ENCODE measurements around the gene TGM2.

Gene TGM2

DNA sequence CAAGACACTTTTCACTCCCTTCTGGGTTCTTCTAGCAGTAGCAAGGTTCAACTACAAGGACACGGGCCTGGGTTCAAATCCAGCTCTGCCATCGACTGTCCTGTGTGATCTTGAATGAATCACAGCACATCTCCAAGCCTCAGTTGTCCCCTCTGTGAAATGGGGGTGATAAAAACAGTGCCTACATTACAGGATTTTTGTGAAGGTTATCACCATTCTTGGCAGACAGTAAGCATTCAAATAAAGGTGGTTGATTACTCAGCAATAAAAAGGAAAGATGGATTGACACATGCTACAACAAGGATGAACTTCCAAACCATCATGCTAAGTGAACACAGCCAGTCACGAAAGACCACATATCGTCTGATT is 6.6 kb upstream of the TGM2 start:
- H3K36me3 ChIP-seq (ENCODE audit: control insufficient read depth, insufficient read depth, low read length) = no peaks in the 10 kb centered on the region
- H3K4me3 ChIP-seq (ENCODE audit: low read depth, low read length) = no peak overlapping the region
- H3K27me3 ChIP-seq (ENCODE audit: control insufficient read depth, insufficient read depth, low read length) = no peaks in the 10 kb centered on the region
- H3K9ac ChIP-seq (ENCODE audit: low read depth, low read length) = no peak overlapping the region
- H3K9me3 ChIP-seq (ENCODE audit: control insufficient read depth, insufficient read depth, low read length) = no peaks in the 10 kb centered on the region
- peaks cover 4% of the 10 kb centered on the region for H3K4me1 ChIP-seq (ENCODE audit: control insufficient read depth, insufficient read depth, low read length)

- Histone ChIP-seq H3K9ac (ENCODE audit: low read depth, low read length) (no peak overlapping the region), H3K4me3 (ENCODE audit: low read depth, low read length) (no peak overlapping the region), H3K36me3 (ENCODE audit: control insufficient read depth, insufficient read depth, low read length) (no peaks in the 10 kb centered on the region), H3K27me3 (ENCODE audit: control insufficient read depth, insufficient read depth, low read length) (no peaks in the 10 kb centered on the region), H3K4me1 (ENCODE audit: control insufficient read depth, insufficient read depth, low read length) (peaks cover 4% of the 10 kb centered on the region), H3K9me3 (ENCODE audit: control insufficient read depth, insufficient read depth, low read length) (no peaks in the 10 kb centered on the region)
Observed at GRCh38 chr20:38170826-38171674, 6.0 kb upstream of the TGM2 start.

DNA sequence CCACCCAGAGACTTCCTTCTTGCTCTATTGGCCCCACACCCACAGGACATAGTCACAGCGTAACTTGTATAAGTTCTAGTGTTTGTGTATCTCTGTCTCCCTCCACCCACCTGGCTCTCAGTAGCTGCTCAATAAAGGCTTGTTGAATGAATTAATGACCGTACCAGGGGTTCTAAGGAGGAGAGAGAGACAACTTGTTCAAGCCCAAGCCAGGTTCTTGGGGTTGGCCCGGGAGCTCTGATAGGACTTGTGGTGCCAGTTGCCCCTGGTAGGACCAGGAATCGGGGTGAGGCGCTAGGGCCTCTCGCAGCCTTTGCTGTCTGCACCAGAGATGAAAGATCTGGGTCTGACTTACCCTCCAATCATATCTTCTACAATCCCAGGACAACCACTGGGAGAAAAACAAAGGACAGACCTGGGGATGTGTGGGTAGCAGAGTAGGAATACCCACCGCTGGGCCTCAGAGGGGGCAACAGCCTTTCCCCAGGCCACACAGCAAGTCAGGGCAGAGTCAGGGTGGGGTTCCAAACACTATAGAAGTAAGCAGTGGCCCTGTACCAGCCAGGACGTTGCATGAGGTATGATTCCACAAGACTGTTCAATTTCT is 5.3 kb upstream of the TGM2 start:
- no peak overlapping the region for H3K9ac ChIP-seq (ENCODE audit: low read depth, low read length)
- no peaks in the 10 kb centered on the region for H3K9me3 ChIP-seq (ENCODE audit: control insufficient read depth, insufficient read depth, low read length)
- no peaks in the 10 kb centered on the region for H3K36me3 ChIP-seq (ENCODE audit: control insufficient read depth, insufficient read depth, low read length)
- H3K4me1 ChIP-seq (ENCODE audit: control insufficient read depth, insufficient read depth, low read length) = peaks cover 4% of the 10 kb centered on the region
- H3K27me3 ChIP-seq (ENCODE audit: control insufficient read depth, insufficient read depth, low read length) = no peaks in the 10 kb centered on the region
- H3K4me3 ChIP-seq (ENCODE audit: low read depth, low read length) = no peak overlapping the region

- Histone ChIP-seq H3K4me3 (ENCODE audit: low read depth, low read length) (no peak overlapping the region), H3K36me3 (ENCODE audit: control insufficient read depth, insufficient read depth, low read length) (no peaks in the 10 kb centered on the region), H3K9me3 (ENCODE audit: control insufficient read depth, insufficient read depth, low read length) (no peaks in the 10 kb centered on the region), H3K27me3 (ENCODE audit: control insufficient read depth, insufficient read depth, low read length) (peaks cover 1% of the 10 kb centered on the region), H3K4me1 (ENCODE audit: control insufficient read depth, insufficient read depth, low read length) (peaks cover 4% of the 10 kb centered on the region), H3K9ac (ENCODE audit: low read depth, low read length) (no peak overlapping the region)
Observed at GRCh38 chr20:38169636-38170193, 4.6 kb upstream of the TGM2 start.

GRCh38 chr20:38168791-38169589 is 3.9 kb upstream of the TGM2 start:
- H3K4me1 ChIP-seq (ENCODE audit: control insufficient read depth, insufficient read depth, low read length) = peaks cover 4% of the 10 kb centered on the region
- H3K36me3 ChIP-seq (ENCODE audit: control insufficient read depth, insufficient read depth, low read length) = no peaks in the 10 kb centered on the region
- H3K9ac ChIP-seq (ENCODE audit: low read depth, low read length) = no peak overlapping the region
- H3K27me3 ChIP-seq (ENCODE audit: control insufficient read depth, insufficient read depth, low read length) = peaks cover 3% of the 10 kb centered on the region
- no peak overlapping the region for H3K4me3 ChIP-seq (ENCODE audit: low read depth, low read length)
- no peaks in the 10 kb centered on the region for H3K9me3 ChIP-seq (ENCODE audit: control insufficient read depth, insufficient read depth, low read length)

- H3K4me3 ChIP-seq (ENCODE audit: low read depth, low read length) = no peak overlapping the region
- no peak overlapping the region for H3K9ac ChIP-seq (ENCODE audit: low read depth, low read length)
- peaks cover 3% of the 10 kb centered on the region for H3K27me3 ChIP-seq (ENCODE audit: control insufficient read depth, insufficient read depth, low read length)
- no peaks in the 10 kb centered on the region for H3K36me3 ChIP-seq (ENCODE audit: control insufficient read depth, insufficient read depth, low read length)
- H3K9me3 ChIP-seq (ENCODE audit: control insufficient read depth, insufficient read depth, low read length) = no peaks in the 10 kb centered on the region
- H3K4me1 ChIP-seq (ENCODE audit: control insufficient read depth, insufficient read depth, low read length) = no peaks in the 10 kb centered on the region
Observed at GRCh38 chr20:38167851-38168760, 3.0 kb upstream of the TGM2 start.

DNA sequence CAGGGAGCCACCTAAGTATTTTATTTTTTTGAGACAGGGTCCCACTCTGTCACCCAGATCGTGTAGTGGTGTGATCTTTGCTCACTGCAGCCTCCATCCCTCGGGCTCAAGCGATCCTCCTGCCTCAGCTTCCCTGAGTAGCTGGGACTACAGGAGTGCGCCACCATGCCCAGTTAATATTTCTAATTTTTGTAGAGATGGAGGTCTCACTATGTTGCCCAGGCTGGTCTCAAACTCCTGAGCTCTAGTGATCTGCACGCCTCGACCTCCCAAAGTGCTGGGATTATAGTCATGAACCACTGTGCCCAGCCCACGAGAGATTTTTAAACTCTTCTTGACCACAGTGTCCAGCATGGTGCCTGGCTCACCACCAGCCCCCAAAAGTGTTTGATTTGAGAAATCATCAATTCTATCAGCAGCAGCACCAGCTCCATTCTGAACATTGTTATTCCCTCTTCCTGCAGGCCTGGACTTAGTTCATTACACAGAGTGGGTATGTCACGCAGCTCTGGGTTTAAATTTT is 2.3 kb upstream of the TGM2 start:
- no peaks in the 10 kb centered on the region for H3K9me3 ChIP-seq (ENCODE audit: control insufficient read depth, insufficient read depth, low read length)
- no peak overlapping the region for H3K4me3 ChIP-seq (ENCODE audit: low read depth, low read length)
- H3K27me3 ChIP-seq (ENCODE audit: control insufficient read depth, insufficient read depth, low read length) = peaks cover 3% of the 10 kb centered on the region
- H3K9ac ChIP-seq (ENCODE audit: low read depth, low read length) = no peak overlapping the region
- no peaks in the 10 kb centered on the region for H3K36me3 ChIP-seq (ENCODE audit: control insufficient read depth, insufficient read depth, low read length)
- no peaks in the 10 kb centered on the region for H3K4me1 ChIP-seq (ENCODE audit: control insufficient read depth, insufficient read depth, low read length)

GRCh38 chr20:38166703-38167233 is 1.7 kb upstream of the TGM2 start:
- Histone ChIP-seq H3K36me3 (ENCODE audit: control insufficient read depth, insufficient read depth, low read length) (no peaks in the 10 kb centered on the region), H3K9me3 (ENCODE audit: control insufficient read depth, insufficient read depth, low read length) (no peaks in the 10 kb centered on the region), H3K4me1 (ENCODE audit: control insufficient read depth, insufficient read depth, low read length) (no peaks in the 10 kb centered on the region), H3K9ac (ENCODE audit: low read depth, low read length) (no peak overlapping the region), H3K27me3 (ENCODE audit: control insufficient read depth, insufficient read depth, low read length) (peaks cover 3% of the 10 kb centered on the region), H3K4me3 (ENCODE audit: low read depth, low read length) (no peak overlapping the region)

- Histone ChIP-seq H3K9ac (ENCODE audit: low read depth, low read length) (no peak overlapping the region), H3K27me3 (ENCODE audit: control insufficient read depth, insufficient read depth, low read length) (peaks cover 3% of the 10 kb centered on the region), H3K4me1 (ENCODE audit: control insufficient read depth, insufficient read depth, low read length) (no peaks in the 10 kb centered on the region), H3K9me3 (ENCODE audit: control insufficient read depth, insufficient read depth, low read length) (no peaks in the 10 kb centered on the region), H3K36me3 (ENCODE audit: control insufficient read depth, insufficient read depth, low read length) (no peaks in the 10 kb centered on the region), H3K4me3 (ENCODE audit: low read depth, low read length) (no peak overlapping the region)
Observed at GRCh38 chr20:38165966-38166702, 1.1 kb upstream of the TGM2 start.

GRCh38 chr20:38164624-38165088 is 414 bp downstream of the TGM2 start:
- H3K9ac ChIP-seq (ENCODE audit: low read depth, low read length) = no peak overlapping the region
- no peaks in the 10 kb centered on the region for H3K9me3 ChIP-seq (ENCODE audit: control insufficient read depth, insufficient read depth, low read length)
- H3K36me3 ChIP-seq (ENCODE audit: control insufficient read depth, insufficient read depth, low read length) = no peaks in the 10 kb centered on the region
- peak overlapping the region; percentile 40 for H3K4me3 ChIP-seq (ENCODE audit: low read depth, low read length)
- H3K27me3 ChIP-seq (ENCODE audit: control insufficient read depth, insufficient read depth, low read length) = peaks cover 3% of the 10 kb centered on the region
- no peaks in the 10 kb centered on the region for H3K4me1 ChIP-seq (ENCODE audit: control insufficient read depth, insufficient read depth, low read length)
